HG02678 (cell line): ENCODE results near the gene IGSF21.

Source experiments
- ATAC-seq: cut with Tn5 transposase; IDR thresholded peaks from one replicate; pipeline ENCODE4 v1.9.1; 2021; ENCODE audit warnings: mild to moderate bottlenecking, moderate library complexity; ENCODE audit not compliant: unreplicated experiment

Gene IGSF21

DNA sequence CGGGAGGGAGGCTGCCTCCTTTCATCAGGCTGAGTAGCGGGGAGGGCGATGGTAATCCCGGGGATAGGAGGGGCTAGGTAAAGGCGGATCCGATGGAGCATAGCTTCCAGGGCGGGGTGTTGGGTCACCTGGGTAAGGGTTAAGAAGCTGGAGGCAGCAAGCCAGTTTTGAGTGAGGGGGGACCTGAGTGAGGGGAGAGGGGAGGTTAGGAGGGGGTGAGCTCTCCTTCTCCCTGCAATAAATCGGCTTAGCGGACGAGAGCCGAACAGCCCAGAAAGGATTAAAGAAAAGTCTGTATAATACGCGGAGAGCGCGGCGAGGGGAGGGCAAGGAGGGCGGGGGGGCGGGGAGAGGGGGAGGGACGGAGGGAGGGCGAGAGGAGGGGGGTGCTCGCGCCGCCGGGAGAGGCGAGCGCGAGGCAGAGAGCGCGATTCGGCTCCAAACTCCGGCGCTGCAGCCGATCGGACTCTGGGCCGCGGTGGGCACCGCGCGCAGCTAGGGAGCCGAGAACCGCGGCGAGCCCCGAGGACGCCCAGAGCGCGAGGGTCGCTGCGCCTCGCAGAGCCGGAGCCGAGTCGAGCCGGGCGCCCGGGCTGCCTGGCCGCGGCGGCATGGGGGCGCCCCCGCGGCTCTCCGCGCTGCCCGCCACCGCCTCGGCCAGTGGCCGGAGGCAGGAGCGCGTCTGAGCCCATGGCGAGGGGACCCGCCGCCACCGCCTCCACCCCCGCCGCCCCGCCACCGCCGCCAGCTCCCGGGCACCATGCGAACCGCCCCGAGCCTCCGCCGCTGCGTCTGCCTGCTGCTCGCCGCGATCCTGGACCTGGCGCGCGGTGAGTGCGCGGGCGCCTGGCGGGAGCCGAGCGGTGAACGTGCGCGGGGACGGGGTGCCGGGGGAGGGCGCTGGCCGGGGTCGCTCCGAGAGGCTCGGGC, at the start of gene IGSF21:
TSS of gene IGSF21 (plus strand) at position 430 of the 930 bp plus-strand sequence. CDS start at position 761, 331 bp downstream.
- ATAC-seq = no peak

DNA sequence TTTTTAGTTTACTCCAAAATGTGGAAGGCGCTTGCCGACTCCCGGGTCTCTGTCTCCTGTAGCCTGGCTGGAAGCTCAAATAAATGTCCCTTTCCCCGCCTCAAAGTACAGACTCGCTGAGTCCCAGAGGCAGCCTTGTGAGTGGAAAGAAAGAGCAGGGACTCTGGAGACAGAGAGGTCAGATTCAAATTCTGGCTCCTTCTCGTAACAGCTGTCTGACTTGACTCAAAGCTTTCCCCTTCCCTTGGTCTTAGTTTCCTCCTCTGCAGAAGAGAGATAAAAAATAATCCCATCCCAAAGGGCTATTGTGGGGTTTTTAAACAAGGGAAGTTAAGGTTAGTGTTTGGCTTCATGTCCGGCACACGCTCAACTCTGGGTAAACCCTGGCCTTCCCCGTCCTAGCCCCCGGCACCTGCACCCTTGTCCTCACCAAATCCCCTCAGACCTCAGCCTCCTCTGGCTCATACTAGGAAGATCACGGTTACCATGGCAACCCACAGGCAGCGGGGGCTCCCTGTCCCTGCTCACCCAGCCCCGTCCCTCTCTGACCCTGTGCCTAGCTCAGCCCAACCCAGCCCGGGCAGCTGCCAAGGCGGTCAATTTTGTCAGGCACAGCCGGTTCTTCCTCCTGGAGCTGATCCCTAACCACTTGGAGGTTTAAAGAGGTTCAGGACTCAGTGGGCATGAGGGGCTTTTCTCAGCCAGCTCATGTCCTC, 49.2 kb upstream of the IGSF21 start:
- ATAC-seq = no peak

DNA sequence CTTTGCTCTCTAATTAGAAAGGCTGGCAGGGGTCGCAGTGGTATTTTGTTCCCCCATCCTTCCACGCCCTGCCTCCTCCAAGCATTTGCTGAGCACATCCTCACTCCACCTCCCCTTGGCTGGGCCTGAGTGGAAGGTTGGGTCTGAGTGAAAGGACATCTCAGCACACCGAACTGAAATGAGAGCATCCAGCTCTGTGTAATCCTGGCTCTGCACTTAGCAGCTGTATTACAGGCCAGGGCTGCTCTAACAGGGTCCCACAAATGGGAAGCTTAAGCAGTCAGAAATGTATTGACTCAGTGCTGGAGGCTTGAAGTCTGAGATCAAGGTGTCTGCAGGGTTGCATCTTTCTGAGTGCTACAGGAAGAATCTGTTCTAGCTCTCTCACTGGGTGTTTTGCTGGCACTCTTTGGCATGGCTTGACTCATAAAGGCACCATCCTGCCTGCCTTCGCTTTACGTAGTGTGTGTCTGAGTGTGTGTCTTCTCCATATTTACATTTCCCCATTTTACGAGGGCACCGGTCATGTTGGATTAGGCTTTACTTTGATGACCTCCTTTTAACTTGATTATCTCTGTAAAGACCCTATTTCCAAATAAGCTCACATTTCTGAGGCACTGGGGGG, 48.5 kb upstream of the IGSF21 start:
- ATAC-seq = no peak

DNA sequence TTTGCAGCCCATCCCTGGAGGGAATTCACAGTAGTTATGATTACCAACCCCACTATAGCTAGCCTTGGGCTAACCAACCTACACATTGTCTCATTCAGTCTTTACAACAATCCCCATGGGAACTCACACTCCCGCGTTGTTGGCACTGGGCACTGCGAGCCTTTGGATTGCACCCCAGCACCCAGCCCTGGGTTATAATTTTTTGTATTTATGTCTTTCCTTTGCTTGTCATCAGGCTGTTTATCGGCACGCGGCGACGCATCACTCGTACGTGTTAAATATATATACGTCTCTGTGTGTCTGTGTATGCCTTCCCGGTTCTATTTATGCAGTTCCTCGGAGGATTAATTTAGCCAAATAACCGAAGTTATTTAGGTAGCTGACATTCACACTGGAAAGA, 47.2 kb upstream of the IGSF21 start:
- no peak for ATAC-seq

DNA sequence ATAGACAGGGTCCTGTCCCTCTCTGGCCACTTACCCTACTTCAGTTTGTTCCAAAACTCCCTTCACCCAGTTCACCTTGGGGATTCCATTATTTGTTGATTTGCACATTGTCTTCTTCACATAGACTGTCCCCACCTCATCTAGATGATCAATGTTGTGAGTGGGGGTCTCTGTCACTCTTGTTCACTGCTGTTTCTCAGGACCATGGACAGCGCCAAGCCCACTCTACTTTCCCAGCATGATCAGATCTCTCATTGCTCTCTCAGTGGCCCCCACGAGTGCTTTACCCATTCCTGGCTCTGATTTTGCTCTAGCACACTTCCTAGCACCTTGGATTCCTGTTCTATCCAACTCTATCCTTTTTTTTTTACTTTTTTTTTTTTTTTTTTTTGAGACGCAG, 45.4 kb upstream of the IGSF21 start:
- ATAC-seq = no peak

DNA sequence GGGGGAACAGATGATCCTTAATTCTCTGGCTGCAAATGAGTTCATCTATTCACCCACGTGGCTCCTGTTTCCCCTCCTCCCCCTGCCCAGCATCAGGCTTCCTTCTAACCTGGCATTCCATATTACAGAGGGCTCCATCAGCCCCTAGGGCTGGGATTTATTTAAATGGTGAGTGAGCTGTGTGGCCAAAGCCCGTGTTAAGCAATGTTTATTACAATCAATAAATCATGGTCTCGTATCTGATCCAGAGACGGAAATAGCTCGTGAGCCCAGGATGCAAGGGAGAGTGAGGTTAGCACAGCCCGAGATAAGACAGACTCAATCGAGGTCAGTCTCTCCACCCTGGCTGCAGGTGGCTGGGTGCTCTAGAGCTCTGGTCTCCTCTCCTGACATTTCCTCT, 43.1 kb upstream of the IGSF21 start:
- ATAC-seq = no peak

DNA sequence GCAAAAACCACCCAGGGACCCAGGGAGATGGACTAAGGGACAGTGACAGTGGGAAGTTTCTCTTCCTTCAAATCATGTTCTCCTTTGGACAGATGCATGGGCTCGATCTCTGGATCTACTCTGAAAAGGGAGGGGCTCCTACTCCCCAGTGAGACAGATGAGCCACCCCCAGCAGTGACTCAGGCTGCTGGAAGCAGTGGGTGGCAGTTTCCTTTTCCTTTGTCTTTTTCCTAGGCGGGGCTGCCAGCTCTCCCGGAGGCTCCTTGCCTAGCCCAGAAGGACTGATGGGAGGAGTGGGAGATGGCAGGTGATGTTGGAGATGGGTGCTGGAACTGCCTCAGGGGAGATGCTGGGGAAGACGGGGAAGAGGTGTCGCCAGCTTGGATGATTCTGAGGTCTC, 41.0 kb upstream of the IGSF21 start:
- ATAC-seq = no peak

DNA sequence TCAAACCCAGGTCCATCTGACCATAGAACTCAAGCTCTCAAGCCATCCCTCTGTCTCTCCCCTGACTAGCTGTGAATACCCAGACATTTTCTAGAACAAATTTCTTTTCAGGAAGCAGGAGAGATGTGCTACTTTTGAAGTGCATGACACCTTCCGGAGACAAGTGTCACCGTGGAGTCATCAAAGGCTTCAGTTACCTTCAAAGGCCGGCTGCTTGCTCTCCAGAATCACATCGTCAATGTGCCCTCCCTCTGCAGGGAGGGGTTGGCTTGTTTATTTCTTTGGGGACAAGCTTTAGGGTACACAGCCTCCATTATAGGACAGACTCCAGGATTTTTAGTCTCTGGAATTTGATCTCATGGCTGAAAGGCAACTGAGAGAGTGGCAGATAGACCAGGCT, 37.7 kb upstream of the IGSF21 start:
- ATAC-seq = no peak

DNA sequence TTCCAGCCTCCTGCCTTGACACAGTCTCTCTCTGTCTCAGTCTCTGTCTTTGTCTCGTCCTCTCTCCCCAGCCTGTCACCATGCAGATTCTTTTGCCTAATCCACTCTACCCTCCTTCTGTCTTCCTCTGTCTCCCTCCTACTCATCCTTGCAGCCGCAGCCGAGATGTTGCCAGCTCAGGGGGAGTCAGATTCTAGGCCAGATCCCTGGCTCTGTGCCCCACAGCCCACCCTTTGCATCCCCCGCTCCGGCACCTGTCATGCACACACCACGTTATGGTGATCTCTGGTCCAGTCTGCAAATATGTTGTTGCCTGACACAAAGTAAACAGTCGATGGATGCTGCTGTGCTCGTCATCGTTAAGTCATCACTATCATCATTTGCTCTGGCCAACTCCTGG, 35.5 kb upstream of the IGSF21 start:
- ATAC-seq = no peak

DNA sequence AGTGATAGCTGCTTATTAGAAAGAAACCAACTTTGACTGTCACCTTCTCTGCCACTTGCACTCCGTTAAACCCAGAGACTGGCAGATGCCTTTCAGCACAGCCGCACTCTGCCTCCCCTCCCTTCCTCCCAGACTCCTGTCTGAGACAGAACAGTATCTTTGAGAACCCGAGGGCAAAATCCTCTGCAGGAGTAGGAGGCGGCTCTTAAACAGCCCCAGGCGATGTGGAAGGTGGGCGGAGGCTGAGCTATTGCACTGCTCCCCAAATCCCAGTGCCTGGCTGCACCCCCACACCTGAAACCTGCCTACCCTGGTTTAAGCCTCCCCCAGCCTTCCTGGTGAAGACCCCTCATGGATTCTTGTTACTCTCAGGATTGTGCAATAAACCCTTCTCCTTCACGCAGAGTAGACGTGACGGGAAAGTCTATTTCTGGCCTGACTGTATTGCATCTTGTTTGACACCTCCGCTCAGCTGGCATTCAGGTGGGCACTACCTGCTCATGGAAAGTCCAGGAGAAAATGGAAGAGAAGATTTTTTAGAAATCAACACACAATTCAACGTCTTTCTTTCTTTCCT, 34.4 kb upstream of the IGSF21 start:
- no peak for ATAC-seq

DNA sequence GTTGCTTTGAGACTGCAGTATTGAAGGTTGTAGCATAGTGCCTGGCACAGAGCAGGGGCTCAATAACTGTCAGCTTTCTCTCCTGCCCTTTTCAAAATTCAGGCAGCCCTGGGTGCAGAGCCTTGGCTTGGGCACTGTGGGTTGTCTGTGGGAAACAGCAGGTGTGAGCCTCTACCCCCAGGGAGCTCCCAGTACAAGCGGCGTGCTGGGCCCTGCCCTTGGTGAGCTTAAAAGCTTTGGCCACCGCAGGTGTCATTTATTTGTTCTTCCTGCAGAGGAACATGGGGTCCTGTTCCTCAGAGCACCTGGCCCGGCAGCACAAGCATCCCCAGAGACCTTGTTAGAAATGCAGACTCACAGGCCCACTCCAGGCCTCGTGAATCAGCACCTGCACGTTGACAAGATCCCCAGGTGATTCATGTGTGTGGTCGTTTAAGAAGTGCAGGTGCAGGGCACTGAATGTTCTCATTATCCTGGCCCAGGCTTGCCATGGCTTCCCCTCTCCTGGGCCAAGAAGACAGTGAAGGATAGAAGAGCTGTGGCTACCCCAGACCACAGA, 29.9 kb upstream of the IGSF21 start:
- no peak for ATAC-seq

DNA sequence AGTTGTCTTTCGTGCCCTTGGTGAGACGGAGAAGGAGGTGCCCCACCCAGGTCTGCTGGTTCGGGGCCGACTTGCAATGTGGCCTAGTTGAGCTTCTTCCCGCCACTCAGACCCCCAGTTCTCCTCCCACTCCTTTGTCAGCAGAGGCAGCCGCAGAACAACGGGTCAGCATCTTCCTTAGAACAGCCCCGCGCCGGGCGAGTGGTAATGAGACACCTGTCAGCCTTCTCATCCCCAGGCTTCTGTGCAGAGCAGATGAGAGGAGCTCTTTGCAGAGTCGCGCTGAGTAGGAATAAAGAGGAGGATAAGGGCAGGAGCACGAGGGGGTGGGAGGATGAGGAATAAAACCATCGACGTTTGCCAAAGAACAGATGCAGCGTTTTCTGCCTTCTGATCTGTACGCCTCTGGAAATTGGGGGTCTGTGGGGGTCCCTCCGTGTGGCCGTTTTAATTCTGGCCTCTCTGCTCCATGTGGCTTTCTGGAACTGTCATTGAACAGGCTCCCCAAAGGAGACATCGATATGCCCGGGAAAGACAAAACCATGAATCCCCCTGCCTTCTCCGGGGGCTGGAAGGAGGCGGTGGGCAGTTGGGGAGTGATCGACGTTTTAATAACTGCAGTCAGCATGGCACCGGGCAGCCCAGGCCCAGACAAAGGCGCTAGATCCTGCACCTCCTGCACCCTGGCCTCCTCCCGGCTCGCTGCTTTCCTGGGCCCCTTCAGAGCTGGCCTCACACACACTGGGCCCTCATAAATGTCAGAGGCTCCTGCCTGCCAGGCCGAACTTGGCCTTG, 27.5 kb upstream of the IGSF21 start:
- no peak for ATAC-seq

DNA sequence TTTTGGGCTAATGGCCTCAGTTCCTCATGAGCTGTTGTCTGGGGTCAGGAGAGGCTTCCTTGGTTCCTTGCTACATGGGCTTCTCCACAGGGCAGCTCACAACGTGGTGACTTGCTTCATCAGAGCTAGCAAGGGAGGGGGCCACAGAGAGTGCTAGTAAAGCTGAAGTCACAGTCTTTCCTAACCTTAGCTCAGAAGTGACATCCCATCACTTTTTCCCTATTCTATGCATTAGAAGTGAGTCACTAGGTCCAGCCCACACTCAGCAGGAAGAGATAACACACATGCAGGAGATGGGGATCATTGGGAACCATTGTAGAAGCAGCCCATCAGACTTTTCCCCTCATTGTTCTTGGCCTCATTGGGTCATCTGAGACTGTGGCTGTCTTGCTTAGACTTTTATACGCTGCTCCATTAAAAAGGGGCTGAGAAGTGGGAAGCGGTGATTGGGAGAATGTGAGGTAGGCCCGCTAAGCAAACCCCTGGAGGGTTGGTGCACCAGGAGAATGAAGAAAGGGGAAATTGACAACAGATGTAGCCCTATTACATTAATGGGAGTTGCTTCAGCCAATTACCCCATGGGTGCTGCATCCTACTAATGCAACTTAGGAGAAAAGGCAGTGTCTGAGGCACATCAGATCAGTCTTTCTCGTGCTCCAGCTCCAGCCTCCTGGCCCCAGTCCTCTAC, 22.1 kb upstream of the IGSF21 start:
- ATAC-seq = no peak

DNA sequence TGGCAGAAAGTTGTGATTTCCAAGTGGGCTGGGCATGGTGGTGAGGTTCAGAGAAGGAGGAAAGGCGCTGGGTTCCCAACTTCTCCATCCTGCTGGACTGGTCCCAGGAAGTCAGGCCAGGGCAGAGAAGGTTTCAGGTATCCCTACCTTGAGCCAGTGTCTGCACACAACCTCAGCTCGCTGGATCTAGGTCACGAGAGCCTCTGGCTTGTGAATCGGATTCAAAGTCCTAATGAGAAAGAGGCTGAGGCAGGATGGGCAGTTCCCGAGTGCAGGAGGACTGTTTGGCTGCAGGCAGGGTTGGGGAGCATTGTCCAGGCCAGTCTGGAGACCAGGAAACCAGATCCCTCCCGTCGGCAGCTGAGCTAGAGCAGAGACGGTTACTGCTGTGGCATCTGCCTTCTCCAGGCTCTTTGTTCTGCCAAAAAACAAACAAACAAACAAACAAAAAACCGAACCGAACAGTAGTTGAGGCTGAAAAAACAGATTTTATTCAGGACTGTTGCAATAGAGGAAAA, 19.5 kb upstream of the IGSF21 start:
- no peak for ATAC-seq

DNA sequence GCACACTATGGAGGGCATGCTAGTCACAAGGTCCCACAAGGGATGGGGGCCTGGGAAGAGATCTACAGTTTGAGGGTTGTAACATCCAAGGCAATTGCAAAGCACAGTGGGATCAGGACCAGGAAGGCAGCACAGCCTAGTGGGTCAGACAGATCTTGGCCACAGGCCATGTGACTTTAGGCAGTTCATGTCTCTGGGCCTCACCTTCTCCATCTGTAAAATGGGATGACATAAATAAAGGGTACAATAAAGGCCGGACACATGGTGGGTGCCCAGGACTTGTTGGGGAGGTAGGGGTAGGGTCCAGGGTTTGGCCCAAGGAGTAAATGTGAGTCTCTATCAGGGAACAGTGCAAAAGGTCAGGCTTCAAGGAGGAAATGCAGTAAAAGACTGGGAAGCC, 18.1 kb upstream of the IGSF21 start:
- no peak for ATAC-seq

DNA sequence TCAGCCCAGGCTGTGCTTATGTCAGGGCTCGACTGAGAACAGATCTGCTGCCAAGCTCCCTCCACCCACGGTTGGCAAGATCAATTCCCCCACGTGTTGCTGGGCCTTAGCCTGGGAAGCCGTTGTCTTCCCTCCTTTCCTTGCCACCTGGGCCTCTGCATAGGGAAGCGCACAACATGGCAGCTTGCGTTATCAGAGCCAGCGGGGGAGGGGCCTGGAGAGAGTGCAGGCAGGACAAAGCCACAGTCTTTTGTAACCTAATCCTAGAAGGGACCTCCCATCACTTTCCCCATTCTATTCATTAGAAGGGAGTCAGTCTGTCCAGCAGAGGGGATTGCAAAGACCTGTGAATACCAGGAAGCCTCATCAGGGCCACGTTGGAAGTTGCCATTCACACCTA, 17.0 kb upstream of the IGSF21 start:
- no peak for ATAC-seq

DNA sequence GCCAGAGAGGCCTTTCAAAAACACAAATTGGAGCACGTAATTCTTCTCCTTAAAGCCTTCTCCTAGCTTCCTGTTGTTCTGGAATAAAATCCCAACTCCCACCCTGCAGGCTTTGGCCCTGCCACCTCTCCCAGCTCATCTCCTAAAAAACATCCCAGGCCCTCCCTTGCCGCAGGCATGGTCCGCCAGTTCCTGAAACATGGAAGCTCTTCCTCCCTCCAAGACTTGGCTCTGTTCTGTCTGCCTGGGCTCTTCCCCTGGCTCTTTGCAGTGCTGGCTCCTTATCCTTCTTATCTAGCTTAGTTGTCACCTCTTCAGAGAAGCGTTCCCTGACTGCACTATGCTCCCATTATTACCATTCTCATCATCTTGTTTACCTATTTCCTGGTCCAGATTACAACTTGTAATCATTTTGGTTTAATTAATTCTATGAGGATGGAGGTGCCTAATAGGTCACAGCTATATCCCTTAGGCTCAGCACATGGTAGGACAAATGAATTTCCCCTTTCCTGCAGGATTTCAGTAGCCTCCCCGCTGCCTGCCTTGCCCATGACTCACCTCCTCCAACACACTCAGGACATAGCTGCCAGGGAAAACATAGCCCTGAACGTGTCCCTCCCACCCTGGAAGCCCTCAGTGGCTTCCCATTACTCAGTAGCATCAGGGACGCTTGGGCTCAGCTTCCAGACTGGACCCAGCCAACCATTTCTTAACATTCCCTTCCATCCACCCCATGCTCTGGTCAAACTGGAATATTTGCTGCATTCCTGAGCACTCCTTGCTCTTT, 15.7 kb upstream of the IGSF21 start:
- ATAC-seq = no peak

DNA sequence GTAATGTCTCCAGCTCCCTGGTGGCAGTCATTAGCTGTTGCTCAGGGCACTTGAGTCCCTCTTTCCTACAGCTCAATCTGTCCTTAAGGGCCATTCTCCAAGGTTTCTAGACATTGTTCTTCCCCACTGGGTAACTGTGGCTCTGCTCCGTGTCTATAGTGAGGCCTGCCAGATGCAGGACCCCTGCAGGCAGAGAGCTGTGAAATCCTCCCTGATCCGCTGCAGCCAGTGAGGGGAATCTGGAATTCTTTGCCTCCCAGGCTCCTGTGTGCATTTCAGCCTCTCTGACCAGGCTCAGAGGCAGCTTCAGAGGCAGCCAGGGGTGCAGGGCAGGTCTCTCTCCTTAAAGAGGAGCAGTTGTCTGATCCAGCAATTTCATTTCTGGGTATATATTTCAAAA, 14.4 kb upstream of the IGSF21 start:
- ATAC-seq = no peak

DNA sequence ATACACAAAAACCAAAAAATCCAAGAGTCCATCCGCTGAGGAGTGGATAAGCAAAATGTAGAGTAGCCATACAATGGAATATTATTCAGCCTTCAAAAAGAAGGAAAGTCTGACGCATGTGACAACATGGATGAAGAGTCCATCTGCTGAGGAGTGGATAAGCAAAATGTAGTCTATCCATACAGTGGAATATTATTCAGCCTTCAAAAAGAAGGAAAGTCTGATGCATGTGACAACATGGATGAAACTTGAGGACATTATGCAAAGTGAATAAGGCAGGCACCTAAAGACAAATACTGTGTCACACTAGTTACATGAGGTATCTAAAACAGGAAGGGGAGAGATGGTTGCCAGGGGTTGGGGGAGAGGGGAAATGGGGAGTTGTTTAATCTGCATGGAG, 14.0 kb upstream of the IGSF21 start:
- ATAC-seq = no peak
